BE2C (cell line): ENCODE measurements around the gene LRRC8D.

Experiments
- DNase-seq: peaks from one replicate; pipeline ENCODE4 v3.0.0-alpha.2; 2020
- H3K27me3 ChIP-seq: fragments of 250-450 bp; sonication (Bioruptor Pico); 2 replicates; pipeline ENCODE4 v1.5.1; 2020; ENCODE audit warnings: mild to moderate bottlenecking
- H3K36me3 ChIP-seq: fragments of 250-450 bp; sonication (Bioruptor Pico); 2 replicates; pipeline ENCODE4 v1.5.1; 2020; ENCODE audit warnings: mild to moderate bottlenecking
- H3K4me1 ChIP-seq: fragments of 250-450 bp; sonication (Bioruptor Pico); 2 replicates; pipeline ENCODE4 v1.5.1; 2020
- H3K4me3 ChIP-seq: 2 replicates; pipeline ENCODE4 v1.5.1; 2011; ENCODE audit warnings: low read depth, low read length
- H3K9me3 ChIP-seq: fragments of 250-450 bp; sonication (Bioruptor Pico); 2 replicates; pipeline ENCODE4 v1.5.1; 2020
- TF ChIP-seq, protein P1 (sequence below): IDR thresholded peaks from 2 replicates; pipeline ENCODE4 v1.5.1; 2012; ENCODE audit warnings: mild to moderate bottlenecking, low read depth, low read length

The LRRC8D gene

DNA sequence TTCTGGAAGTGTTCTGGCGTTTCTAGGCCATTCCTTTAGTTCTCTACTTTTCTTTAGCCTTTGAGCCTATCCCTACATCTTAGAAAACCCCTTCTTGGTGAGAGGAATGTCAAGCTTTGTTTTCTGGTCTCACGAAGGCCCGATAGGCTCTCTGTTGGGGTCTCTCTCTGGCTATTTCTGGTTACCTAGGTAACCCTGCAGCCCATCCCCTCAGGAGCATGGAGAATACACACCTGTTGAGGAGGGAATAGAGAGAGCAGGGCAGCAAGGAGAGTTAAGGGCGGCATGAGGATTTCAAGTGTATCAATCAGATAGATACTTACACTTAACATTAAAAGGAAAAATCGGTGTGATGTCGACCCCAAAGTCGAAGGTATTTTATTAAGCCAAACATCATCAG lies 45.7 kb downstream of the LRRC8D start:
- Histone ChIP-seq H3K4me1 (no peaks in the 10 kb centered on the region), H3K4me3 (no peak overlapping the region), H3K9me3 (no peaks in the 10 kb centered on the region), H3K27me3 (no peaks in the 10 kb centered on the region), H3K36me3 (no peaks in the 10 kb centered on the region)
- no peak for DNase-seq
- TF ChIP-seq, protein P1, sequence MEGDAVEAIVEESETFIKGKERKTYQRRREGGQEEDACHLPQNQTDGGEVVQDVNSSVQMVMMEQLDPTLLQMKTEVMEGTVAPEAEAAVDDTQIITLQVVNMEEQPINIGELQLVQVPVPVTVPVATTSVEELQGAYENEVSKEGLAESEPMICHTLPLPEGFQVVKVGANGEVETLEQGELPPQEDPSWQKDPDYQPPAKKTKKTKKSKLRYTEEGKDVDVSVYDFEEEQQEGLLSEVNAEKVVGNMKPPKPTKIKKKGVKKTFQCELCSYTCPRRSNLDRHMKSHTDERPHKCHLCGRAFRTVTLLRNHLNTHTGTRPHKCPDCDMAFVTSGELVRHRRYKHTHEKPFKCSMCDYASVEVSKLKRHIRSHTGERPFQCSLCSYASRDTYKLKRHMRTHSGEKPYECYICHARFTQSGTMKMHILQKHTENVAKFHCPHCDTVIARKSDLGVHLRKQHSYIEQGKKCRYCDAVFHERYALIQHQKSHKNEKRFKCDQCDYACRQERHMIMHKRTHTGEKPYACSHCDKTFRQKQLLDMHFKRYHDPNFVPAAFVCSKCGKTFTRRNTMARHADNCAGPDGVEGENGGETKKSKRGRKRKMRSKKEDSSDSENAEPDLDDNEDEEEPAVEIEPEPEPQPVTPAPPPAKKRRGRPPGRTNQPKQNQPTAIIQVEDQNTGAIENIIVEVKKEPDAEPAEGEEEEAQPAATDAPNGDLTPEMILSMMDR, result no peak

DNA sequence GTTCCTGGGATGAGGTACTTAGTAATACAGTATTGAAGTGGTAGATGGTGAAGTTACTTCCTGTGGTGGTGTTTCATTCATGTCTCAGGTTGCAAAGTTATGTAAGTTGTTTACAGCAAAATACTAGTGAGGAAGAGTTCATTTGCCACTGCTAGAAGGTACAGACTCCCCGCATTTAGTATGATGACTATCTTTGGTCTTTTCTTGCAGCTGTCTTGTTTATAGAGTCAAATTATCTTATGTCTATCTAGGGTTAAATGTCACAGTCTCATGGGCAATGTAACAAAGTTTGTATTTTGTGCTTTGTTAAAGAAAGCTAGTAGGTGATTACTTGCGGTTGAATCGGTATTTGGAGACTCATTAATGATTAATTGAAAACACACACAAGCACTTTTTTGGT lies 50.2 kb downstream of the LRRC8D start:
- no peak for DNase-seq
- Histone ChIP-seq H3K9me3 (no peaks in the 10 kb centered on the region), H3K27me3 (no peaks in the 10 kb centered on the region), H3K4me3 (no peak overlapping the region), H3K4me1 (peaks cover 5% of the 10 kb centered on the region; the same call in 1 of the 2 replicates), H3K36me3 (no peaks in the 10 kb centered on the region)
- TF ChIP-seq, protein P1, result no peak

DNA sequence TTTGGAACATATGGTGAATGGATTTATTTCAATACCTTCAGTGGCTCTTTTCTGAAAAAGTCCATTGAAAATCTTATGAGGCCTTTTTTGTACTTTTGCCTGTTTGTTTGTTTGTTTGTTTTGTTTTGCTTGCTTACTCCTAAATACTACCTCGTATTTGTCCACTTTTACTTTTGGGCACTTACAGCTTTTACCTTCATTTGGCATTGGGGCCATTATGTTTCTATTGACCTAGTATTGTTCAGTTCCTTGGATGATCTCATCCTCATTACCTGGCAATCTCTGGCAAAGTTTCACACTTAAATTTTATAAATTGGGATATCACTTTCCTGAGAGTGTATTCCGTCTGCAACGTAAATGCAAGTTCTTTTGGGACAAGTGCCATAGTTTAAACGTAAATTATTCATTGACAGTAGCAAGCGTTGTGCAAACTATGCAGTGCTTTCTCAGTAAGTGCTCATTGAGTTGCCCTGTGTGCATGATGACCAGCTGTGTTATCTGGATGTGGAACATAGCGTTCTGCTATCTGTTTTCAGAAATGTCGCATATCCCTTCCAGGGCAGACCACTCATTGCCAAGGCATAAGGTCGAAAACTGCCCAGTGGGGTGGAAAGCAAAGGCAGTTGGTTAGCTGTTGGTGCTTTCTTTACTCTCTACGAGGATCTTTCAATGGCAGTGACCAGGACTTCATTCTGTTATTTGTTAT lies 51.1 kb downstream of the LRRC8D start:
- Histone ChIP-seq H3K27me3 (no peaks in the 10 kb centered on the region), H3K4me3 (no peak overlapping the region), H3K36me3 (no peaks in the 10 kb centered on the region), H3K9me3 (no peaks in the 10 kb centered on the region), H3K4me1 (peaks cover 5% of the 10 kb centered on the region; the same call in 1 of the 2 replicates)
- TF ChIP-seq, protein P1, result no peak
- no peak for DNase-seq

DNA sequence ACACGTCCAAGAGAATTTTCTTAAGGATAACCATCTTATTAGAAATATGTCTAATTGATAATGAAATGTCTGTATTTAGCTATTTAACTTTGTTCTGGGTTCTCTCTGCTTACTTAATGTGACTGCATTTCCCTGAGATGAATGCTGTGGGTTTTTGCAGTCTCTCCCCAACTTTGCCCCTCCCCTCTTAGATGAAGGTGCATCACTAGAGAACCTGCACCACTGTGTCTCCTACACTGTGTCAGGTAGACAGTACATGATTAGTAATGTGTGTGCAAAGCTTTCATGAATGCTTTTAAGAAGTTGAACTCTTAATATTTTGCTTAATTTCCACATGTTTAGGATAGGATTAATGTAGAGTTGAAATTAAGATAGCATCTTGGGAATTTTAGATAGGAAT lies 51.7 kb downstream of the LRRC8D start:
- Histone ChIP-seq H3K36me3 (no peaks in the 10 kb centered on the region), H3K9me3 (no peaks in the 10 kb centered on the region), H3K4me1 (peaks cover 5% of the 10 kb centered on the region; the same call in 1 of the 2 replicates), H3K27me3 (no peaks in the 10 kb centered on the region), H3K4me3 (no peak overlapping the region)
- no peak for DNase-seq
- TF ChIP-seq, protein P1, result no peak

DNA sequence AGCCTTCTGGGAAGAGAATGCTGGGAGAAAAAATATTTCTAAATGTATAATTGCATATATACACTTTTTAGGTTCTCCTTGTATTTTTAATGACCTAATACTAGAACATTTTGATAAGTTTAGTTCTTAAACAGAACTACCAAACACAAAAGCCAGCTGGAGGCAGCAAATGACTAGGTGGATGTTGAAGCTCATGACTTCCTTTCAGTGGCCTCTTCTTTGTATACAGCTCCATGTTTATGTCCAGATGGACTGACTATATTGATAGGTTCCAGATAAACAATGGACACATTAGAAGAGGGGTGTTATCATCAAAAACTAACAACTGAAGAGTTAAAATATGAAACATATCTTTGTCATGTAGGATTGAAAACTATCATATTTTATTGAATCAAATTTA lies 52.5 kb downstream of the LRRC8D start:
- Histone ChIP-seq H3K9me3 (no peaks in the 10 kb centered on the region), H3K36me3 (no peaks in the 10 kb centered on the region), H3K4me1 (peaks cover 5% of the 10 kb centered on the region; the same call in 1 of the 2 replicates), H3K27me3 (no peaks in the 10 kb centered on the region), H3K4me3 (no peak overlapping the region)
- DNase-seq, result no peak
- TF ChIP-seq, protein P1, result no peak

DNA sequence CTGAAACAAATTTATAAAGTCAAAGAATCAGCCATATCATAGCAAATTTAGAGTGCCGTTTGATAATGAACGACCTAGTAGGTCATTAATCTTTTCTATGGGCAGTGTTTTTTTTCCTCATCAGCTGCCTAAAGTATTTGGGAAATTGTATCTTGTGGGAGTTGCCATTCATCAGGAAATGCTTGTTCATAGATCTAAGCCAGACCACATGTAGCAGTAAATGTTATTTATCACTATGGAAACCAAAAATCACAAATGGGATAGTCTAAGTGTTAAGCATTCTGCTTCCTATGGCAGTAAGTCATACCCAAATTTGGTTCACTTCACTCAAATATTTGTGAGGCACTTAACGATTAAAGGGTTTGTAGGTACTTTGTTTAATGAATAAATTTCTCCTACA lies 52.9 kb downstream of the LRRC8D start:
- TF ChIP-seq, protein P1, result no peak
- Histone ChIP-seq H3K4me3 (no peak overlapping the region), H3K9me3 (no peaks in the 10 kb centered on the region), H3K27me3 (no peaks in the 10 kb centered on the region), H3K4me1 (peaks cover 5% of the 10 kb centered on the region; the same call in 1 of the 2 replicates), H3K36me3 (no peaks in the 10 kb centered on the region)
- DNase-seq, result no peak
